ENCODE measurements around the gene UBN2. TPM values are rescaled to one million over a fixed set of nuclear protein-coding genes. Genes with fewer than 3 reads are reported as not detected.

UBN2 gene
- total and polyA plus RNA-seq, 10 of the 15 experiments (the other 5 are each of a cell fraction or from before 2014, with no cell fraction given) = 0.27 to 8.5 (median 2.5) TPM

- Histone ChIP-seq H3K4me2 (ENCODE audit: control insufficient read depth, insufficient read depth) (no peak overlapping the region), H3K9ac (ENCODE audit: control insufficient read depth, insufficient read depth, low read length) (no peak overlapping the region), H2AFZ (ENCODE audit: control insufficient read depth, low read depth, low read length) (no peak overlapping the region), H3K27me3 (replicated peaks in 1 of 2; ENCODE audit: control insufficient read depth in 2 of 2, insufficient read depth in 2 of 2, low read length in 1 of 2) (no peaks in the 10 kb centered on the region), H3K36me3 (ENCODE audit: control insufficient read depth in 2 of 2, insufficient read depth in 2 of 2, low read length in 1 of 2) (no peaks in the 10 kb centered on the region; a peak in 2 of 4 replicates), H3K9me3 (replicated peaks; ENCODE audit: control insufficient read depth, insufficient read depth, low read length) (no peaks in the 10 kb centered on the region), H3K4me1 (ENCODE audit: control insufficient read depth, insufficient read depth, low read length) (no peaks in the 10 kb centered on the region), H3K79me2 (ENCODE audit: control insufficient read depth, insufficient read depth, low read length) (no peaks in the 10 kb centered on the region), H4K20me1 (ENCODE audit: control insufficient read depth, insufficient read depth) (no peaks in the 10 kb centered on the region), H3K27ac (ENCODE audit: control insufficient read depth, insufficient read depth) (no peak overlapping the region), H3K4me3 (no peak overlapping the region)
- in situ Hi-C loops (cut with MboI) = no loop called here
- WGBS (ENCODE audit: insufficient coverage, insufficient replicate concordance, low lambda C conversion rate, missing lambda C conversion rate) = 100% methylated on average over 5 of the region's 5 CpGs
- SMC1A ChIA-PET (ENCODE audit: uncharacterized antibody, unreplicated experiment) = no interaction called here
- RAD21 ChIA-PET (ENCODE audit: unreplicated experiment) = no interaction called here
- TF ChIP-seq USF1 (IDR thresholded peaks at IDR 0.05; ENCODE audit: borderline replicate concordance, extremely low read length, insufficient read depth, low read depth, low read length) (no peak), E4F1 (IDR thresholded peaks at IDR 0.05; ENCODE audit: borderline replicate concordance, partially characterized antibody) (no peak), RFX5 (IDR thresholded peaks at IDR 0.05; ENCODE audit: low read depth, low read length) (no peak)
- intact Hi-C loops (cut with micrococcal nuclease; ENCODE audit: unreplicated experiment) = no loop called here
- CTCF ChIA-PET = no interaction called here
- no peak for FAIRE-seq
- DNase-seq (ENCODE audit: low read depth, low spot score) = no peak
- no TSS peak for BruUV-seq (replicated peaks)
- POLR2A ChIA-PET = no interaction called here
- no peak for ATAC-seq
These were observed 15.5 kb downstream of the UBN2 start for GRCh38 chr7:139246494-139246893.

GRCh38 chr7:139246905-139247304, 15.9 kb downstream of the UBN2 start:
- no peaks in the 10 kb centered on the region for H3K9me3 ChIP-seq (replicated peaks; ENCODE audit: control insufficient read depth, insufficient read depth, low read length)
- no peak overlapping the region for H2AFZ ChIP-seq (ENCODE audit: control insufficient read depth, low read depth, low read length)
- DNase-seq (ENCODE audit: low read depth, low spot score) (no peak), FAIRE-seq (no peak), ATAC-seq (no peak)
- H3K27ac ChIP-seq (ENCODE audit: control insufficient read depth, insufficient read depth) = no peak overlapping the region
- ChIA-PET POLR2A (no interaction called here), CTCF (no interaction called here), RAD21 (ENCODE audit: unreplicated experiment) (no interaction called here), SMC1A (ENCODE audit: uncharacterized antibody, unreplicated experiment) (no interaction called here)
- no peaks in the 10 kb centered on the region; a peak in 2 of 4 replicates for H3K36me3 ChIP-seq (ENCODE audit: control insufficient read depth in 2 of 2, insufficient read depth in 2 of 2, low read length in 1 of 2)
- H3K79me2 ChIP-seq (ENCODE audit: control insufficient read depth, insufficient read depth, low read length) = no peaks in the 10 kb centered on the region
- no peaks in the 10 kb centered on the region for H3K4me1 ChIP-seq (ENCODE audit: control insufficient read depth, insufficient read depth, low read length)
- H4K20me1 ChIP-seq (ENCODE audit: control insufficient read depth, insufficient read depth) = no peaks in the 10 kb centered on the region
- BruUV-seq (replicated peaks) = no TSS peak
- H3K4me2 ChIP-seq (ENCODE audit: control insufficient read depth, insufficient read depth) = no peak overlapping the region
- no peak overlapping the region for H3K9ac ChIP-seq (ENCODE audit: control insufficient read depth, insufficient read depth, low read length)
- in situ Hi-C loops (cut with MboI) = no loop called here
- no peaks in the 10 kb centered on the region for H3K27me3 ChIP-seq (replicated peaks in 1 of 2; ENCODE audit: control insufficient read depth in 2 of 2, insufficient read depth in 2 of 2, low read length in 1 of 2)
- WGBS (ENCODE audit: insufficient coverage, insufficient replicate concordance, low lambda C conversion rate, missing lambda C conversion rate) = 85% methylated on average over 5 of the region's 5 CpGs
- intact Hi-C loops (cut with micrococcal nuclease; ENCODE audit: unreplicated experiment) = no loop called here
- H3K4me3 ChIP-seq = no peak overlapping the region
- TF ChIP-seq TCF3 (IDR thresholded peaks at IDR 0.05; ENCODE audit: borderline replicate concordance, insufficient read depth, low read depth, low read length) (no peak), MTA3 (IDR thresholded peaks at IDR 0.05; ENCODE audit: borderline replicate concordance, low read length) (no peak), BMI1 (IDR thresholded peaks at IDR 0.05; ENCODE audit: borderline replicate concordance) (no peak), EZH2 (IDR thresholded peaks at IDR 0.05; ENCODE audit: borderline replicate concordance, control insufficient read depth, low read depth, low read length) (no peak), ESRRA (IDR thresholded peaks at IDR 0.05; ENCODE audit: low read length) (no peak), GABPA (IDR thresholded peaks at IDR 0.05; ENCODE audit: low read depth) (no peak), PAX8 (IDR thresholded peaks at IDR 0.05) (no peak), RB1 (IDR thresholded peaks at IDR 0.05; ENCODE audit: borderline replicate concordance) (no peak), MAX (IDR thresholded peaks at IDR 0.05; ENCODE audit: low read depth, low read length) (no peak), SUZ12 (IDR thresholded peaks at IDR 0.05; ENCODE audit: unreplicated experiment) (no peak)
